GM19035 (cell line): ENCODE measurements around the gene EIF4A3.
"Not testable (repeated sequence)": the region's sequence is repeated elsewhere in the genome, so short reads cannot be mapped to it uniquely, and the experiment has no call there.

Source experiments
- ATAC-seq: cut with Tn5 transposase; IDR thresholded peaks from one replicate; pipeline ENCODE4 v1.9.1; 2021; ENCODE audit not compliant: unreplicated experiment

EIF4A3 gene

GRCh38 chr17:80173126-80173525 is 26.2 kb upstream of the EIF4A3 start:
- no peak for ATAC-seq

GRCh38 chr17:80171681-80172080 is 24.8 kb upstream of the EIF4A3 start:
- ATAC-seq = no peak

- ATAC-seq = no peak
These were observed 23.0 kb upstream of the EIF4A3 start, which contains the start of gene CARD14 for GRCh38 chr17:80169784-80170500. Gene CARD14, plus strand, starts transcription at chr17:80170030. Its CDS starts 11,409 bp downstream, at chr17:80181439.

GRCh38 chr17:80169107-80169506 is 22.2 kb upstream of the EIF4A3 start:
- ATAC-seq = no peak

- no peak for ATAC-seq
These were observed 21.4 kb upstream of the EIF4A3 start for GRCh38 chr17:80168371-80168770.

- ATAC-seq = no peak
These were observed 19.5 kb upstream of the EIF4A3 start for GRCh38 chr17:80166446-80166845.

GRCh38 chr17:80164185-80164584 is 17.3 kb upstream of the EIF4A3 start:
- ATAC-seq = no peak

GRCh38 chr17:80163336-80163735 is 16.4 kb upstream of the EIF4A3 start:
- ATAC-seq = no peak

- no peak for ATAC-seq
These were observed 13.6 kb upstream of the EIF4A3 start for GRCh38 chr17:80160536-80160935.

GRCh38 chr17:80158846-80159245 is 11.9 kb upstream of the EIF4A3 start:
- no peak for ATAC-seq

GRCh38 chr17:80155600-80155999 is 8.7 kb upstream of the EIF4A3 start:
- not testable (repeated sequence) for ATAC-seq

- no peak for ATAC-seq
These were observed 7.2 kb upstream of the EIF4A3 start for GRCh38 chr17:80154166-80154565.

GRCh38 chr17:80153004-80153403 is 6.1 kb upstream of the EIF4A3 start:
- ATAC-seq = no peak

GRCh38 chr17:80152081-80152702 is 5.3 kb upstream of the EIF4A3 start:
- no peak for ATAC-seq

- no peak for ATAC-seq
These were observed 4.4 kb upstream of the EIF4A3 start for GRCh38 chr17:80151333-80151732.

- ATAC-seq = peak; percentile 20
These were observed 550 bp downstream of the EIF4A3 start for GRCh38 chr17:80146121-80147034.

- no peak for ATAC-seq
These were observed 1.6 kb downstream of the EIF4A3 start for GRCh38 chr17:80145076-80146075.

- ATAC-seq = no peak
These were observed 4.0 kb downstream of the EIF4A3 start for GRCh38 chr17:80142929-80143328.

- ATAC-seq = no peak
These were observed 5.3 kb downstream of the EIF4A3 start for GRCh38 chr17:80141463-80142165.
